ENCODE results near the gene NKX2-3. TPM values are rescaled to one million over a fixed set of nuclear protein-coding genes. Genes with fewer than 3 reads are reported as not detected.

The NKX2-3 gene
- total RNA-seq, 1 donor from 2014 or later: not detected

DNA sequence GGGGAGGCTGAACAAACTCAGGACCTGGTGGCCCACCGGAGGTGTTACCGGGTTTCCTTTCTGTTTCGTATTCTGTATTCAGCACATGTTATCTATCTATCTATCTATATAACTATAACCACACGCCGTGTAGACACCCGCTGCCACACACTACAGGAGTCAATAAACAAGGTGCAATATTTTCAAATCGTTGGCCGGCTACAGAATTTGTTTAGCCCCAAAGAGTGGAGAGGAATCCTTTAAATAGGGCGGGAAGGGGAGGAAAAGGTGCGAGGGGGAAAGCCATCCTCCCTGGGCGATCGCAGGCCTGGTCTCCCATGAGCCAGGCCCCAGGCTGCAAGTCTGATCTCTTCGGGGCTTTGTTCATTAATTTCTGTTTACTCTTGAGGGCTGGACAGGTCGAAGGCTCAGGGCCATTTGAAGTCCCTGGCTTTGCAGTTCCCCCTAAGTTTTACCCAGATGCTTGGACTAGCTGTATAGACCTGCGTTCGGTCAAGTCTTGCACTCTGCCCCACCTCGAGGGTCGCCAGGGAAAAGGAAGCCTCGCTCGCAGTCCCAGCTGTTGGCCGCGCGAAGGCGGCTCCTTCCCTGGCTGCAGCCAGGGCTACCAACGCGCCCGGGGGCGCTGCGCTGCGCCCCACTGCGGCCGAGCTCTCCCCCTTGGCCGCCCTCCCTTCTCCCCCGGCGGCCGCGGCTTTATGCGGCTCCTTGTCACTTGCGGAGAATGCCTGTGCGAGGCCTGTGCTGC is 3.8 kb downstream of the NKX2-3 start:
- TF ChIP-seq, protein P1, sequence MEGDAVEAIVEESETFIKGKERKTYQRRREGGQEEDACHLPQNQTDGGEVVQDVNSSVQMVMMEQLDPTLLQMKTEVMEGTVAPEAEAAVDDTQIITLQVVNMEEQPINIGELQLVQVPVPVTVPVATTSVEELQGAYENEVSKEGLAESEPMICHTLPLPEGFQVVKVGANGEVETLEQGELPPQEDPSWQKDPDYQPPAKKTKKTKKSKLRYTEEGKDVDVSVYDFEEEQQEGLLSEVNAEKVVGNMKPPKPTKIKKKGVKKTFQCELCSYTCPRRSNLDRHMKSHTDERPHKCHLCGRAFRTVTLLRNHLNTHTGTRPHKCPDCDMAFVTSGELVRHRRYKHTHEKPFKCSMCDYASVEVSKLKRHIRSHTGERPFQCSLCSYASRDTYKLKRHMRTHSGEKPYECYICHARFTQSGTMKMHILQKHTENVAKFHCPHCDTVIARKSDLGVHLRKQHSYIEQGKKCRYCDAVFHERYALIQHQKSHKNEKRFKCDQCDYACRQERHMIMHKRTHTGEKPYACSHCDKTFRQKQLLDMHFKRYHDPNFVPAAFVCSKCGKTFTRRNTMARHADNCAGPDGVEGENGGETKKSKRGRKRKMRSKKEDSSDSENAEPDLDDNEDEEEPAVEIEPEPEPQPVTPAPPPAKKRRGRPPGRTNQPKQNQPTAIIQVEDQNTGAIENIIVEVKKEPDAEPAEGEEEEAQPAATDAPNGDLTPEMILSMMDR (conservative IDR thresholded peaks at IDR 0.05; ENCODE audit: low read depth, low read length): no peak
- no peak for DNase-seq (ENCODE audit: low read depth)
- H3K4me3 ChIP-seq (ENCODE audit: low read depth, low read length): no peak overlapping the region

DNA sequence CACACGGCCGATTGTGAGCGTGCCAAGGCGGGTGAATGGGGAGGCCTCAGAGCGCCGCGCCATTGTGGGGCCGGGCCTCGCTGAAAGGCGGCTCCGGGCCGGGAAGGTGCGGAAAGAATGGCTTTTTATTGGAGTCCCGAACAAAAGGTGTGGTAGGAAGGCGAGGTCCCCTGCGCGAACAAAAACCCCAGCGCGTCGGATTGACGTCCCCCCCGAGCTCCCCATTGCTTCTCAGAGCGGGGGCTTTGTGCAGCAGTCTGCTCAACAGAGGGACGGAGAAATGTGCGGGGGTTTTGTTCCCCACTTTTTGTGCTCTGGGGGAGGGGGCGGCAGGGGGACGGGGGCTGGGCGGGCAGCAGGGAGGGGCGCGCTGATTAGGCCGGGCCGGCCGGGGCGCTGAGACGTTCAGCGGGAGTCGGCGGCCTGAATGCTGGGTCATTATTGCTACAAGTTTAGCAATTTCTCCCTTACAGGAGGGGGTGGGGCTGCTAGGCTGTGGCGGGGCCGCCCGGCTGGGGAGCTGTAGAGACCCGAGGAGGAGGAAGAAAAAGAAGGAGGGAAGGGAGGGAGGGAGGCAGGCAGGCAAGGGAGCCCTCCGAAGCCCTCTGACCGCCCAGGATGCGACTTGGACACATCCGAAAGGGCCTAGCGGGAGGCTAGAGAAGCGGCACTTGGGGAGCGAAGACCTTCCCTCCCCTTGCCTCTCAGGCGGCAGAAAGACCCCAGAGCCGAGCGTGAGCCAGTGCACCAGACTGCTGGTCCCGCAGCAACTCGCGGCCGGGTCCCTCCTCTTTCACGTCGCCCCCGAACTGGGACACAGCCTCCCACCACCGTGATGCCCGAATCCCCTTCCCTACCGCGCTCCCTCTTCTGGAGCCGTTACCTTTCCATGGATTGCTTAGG is 4.6 kb downstream of the NKX2-3 start:
- no peak for DNase-seq (ENCODE audit: low read depth)
- TF ChIP-seq, protein P1 (conservative IDR thresholded peaks at IDR 0.05; ENCODE audit: low read depth, low read length): no peak
- no peak overlapping the region for H3K4me3 ChIP-seq (ENCODE audit: low read depth, low read length)

DNA sequence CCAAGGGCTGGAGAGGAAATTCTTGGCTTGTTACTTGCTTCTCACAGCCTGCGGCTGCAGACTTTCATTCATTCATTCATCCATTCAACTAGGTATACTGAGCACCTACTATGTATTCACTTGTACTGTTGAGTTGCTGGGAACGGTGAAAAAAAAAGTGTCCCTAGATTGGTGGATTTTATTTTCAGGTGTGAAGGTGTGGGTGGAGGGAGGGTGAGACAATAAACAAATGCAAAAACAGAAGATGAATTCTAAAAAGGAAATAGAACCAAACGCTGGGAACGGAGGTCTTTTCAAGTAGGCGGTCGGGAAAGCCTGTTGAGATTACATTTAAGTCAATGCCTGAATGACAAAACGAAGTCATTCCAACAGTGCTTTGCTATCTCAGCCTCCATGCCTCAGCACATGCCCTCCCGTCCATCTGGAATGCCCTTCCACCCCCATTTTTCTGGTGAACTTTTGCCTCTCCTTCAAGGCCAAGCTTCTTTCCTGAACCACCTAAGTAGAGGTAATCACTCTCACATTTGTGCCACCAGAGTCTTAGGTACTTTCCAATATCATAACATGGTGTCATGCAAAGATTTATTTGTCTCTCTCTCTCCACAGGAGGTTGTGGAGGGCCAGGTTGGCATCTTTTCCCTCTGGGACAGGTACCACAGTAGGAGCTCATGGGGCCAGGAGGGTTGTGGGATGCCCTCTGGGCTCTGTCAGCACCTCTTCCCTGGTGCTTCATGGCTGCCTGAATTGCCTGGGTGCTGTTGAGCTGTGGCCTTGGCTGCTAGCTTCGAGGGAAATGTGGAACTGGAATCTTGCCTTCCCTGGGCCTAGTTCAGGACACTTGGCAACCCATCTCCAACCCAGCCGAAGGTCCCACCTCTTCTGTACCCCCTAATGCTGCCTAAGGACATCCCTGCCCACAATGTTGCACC is 5.5 kb downstream of the NKX2-3 start:
- no peak for DNase-seq (ENCODE audit: low read depth)
- TF ChIP-seq, protein P1 (conservative IDR thresholded peaks at IDR 0.05; ENCODE audit: low read depth, low read length): no peak
- no peak overlapping the region for H3K4me3 ChIP-seq (ENCODE audit: low read depth, low read length)

DNA sequence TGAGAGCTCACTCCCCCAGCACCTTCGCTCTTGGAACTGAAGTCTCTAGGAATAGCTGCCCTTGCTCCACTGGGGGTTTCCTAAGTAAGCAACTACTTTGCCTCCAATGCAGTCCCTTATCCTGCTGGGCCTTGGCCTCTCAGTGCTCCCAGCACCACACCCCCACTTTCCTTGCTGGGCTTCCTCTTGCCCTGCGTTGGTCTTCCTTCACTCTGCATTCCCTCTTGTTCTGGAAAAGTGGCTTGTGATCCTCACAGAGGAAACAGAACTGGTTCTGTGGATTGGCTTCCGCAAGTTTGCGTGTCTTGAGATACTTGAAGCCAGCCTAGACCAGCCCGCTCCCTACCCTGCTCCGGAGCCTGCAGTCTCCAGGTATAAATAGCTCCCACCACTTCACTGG is 6.4 kb downstream of the NKX2-3 start:
- no peak overlapping the region for H3K4me3 ChIP-seq (ENCODE audit: low read depth, low read length)
- TF ChIP-seq, protein P1 (conservative IDR thresholded peaks at IDR 0.05; ENCODE audit: low read depth, low read length): no peak
- no peak for DNase-seq (ENCODE audit: low read depth)

DNA sequence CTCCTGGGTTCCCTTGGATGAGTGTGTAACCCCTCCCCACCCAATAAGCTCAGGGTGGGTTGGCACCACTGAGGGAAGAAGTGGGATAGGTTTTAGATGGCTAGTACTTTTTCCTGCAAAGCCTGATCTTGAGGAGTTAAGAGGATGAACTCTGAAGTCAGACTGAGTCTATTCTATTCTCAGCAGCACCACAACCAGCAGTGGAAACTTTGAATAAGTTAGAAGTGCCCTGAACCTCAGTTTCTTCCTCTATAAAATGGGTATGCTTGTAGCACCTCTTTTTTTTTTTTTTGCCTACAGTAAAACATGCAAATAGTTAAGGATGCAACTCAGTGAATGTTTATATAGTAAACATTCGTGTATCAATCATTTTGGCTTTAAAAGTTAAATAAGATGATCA is 7.1 kb downstream of the NKX2-3 start:
- H3K4me3 ChIP-seq (ENCODE audit: low read depth, low read length): no peak overlapping the region
- TF ChIP-seq, protein P1 (conservative IDR thresholded peaks at IDR 0.05; ENCODE audit: low read depth, low read length): no peak
- no peak for DNase-seq (ENCODE audit: low read depth)

DNA sequence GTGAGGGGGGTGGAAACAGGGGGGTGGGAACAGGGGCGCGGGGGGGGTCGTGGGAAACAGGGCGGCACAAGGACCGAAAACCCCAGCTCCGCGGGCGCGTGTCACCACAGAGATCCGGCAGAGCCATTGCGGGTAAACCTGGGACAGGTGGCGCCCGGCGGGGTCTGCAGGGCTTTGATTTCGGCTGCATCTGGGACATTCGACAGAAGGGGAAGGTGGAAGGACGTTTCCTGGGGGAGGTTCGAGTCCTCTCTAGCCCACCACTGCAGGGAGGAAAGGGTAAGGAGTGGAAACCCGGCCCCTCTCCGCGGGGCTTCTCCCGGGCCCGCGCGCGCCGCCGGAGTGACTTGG is 7.5 kb downstream of the NKX2-3 start:
- H3K4me3 ChIP-seq (ENCODE audit: low read depth, low read length): no peak overlapping the region
- TF ChIP-seq, protein P1 (conservative IDR thresholded peaks at IDR 0.05; ENCODE audit: low read depth, low read length): no peak
- no peak for DNase-seq (ENCODE audit: low read depth)

Data from epithelial cell of proximal tubule (primary cell).